ENCODE measurements around the gene MED13L. TPM values are rescaled to one million over a fixed set of nuclear protein-coding genes. Genes with fewer than 3 reads are reported as not detected.

The MED13L gene
- total and polyA plus RNA-seq, 2 of the 8 experiments (the other 6 are each of a cell fraction or from before 2014, with no cell fraction given): 15.9 to 51.7 TPM

DNA sequence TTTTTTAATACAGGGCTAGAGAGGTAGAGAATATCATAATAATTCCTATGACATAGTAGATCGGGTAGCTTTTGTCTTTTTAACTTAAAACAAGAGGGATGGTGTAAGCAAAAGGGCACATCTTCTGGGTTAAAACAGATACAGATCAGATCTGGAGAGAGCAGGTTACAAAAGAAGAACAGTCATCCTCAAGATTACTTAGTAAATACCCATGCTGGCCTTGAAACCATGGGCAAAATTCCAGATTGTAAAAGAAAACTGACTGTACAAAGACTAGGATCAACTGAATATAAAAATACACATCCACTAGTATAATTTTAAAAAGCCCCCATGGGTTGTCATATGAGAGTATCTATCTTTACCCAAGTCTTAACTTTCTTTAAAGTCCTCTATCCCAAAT lies 76.7 kb downstream of the MED13L start:
- peaks cover 0 to 91% of the 10 kb centered on the region in 2 experiments; a peak in 2 of 4 replicates for H3K79me2 ChIP-seq (ENCODE audit: control insufficient read depth in 1 of 2, insufficient read depth in 2 of 2, low read length in 2 of 2)
- no peak for FAIRE-seq
- TF ChIP-seq EZH2 (IDR thresholded peaks at IDR 0.05; ENCODE audit: low read depth, low read length, severe bottlenecking): no peak
- no peak for TF ChIP-seq CBX8 (IDR thresholded peaks at IDR 0.05; ENCODE audit: borderline replicate concordance, low read depth, low read length)
- TF ChIP-seq PHF8 (conservative IDR thresholded peaks at IDR 0.05; ENCODE audit: low read depth, low read length): no peak
- TF ChIP-seq RAD21 (IDR thresholded peaks at IDR 0.05 in 1 of 2, conservative IDR thresholded peaks at IDR 0.05 in 1 of 2; ENCODE audit: low read depth in 2 of 2, low read length in 2 of 2): no peak
- TF ChIP-seq SUZ12 (IDR thresholded peaks at IDR 0.05; ENCODE audit: low read length): no peak
- TF ChIP-seq RBBP5 (IDR thresholded peaks at IDR 0.05; ENCODE audit: borderline replicate concordance, low read depth, low read length): no peak
- no peak for TF ChIP-seq TBP (IDR thresholded peaks at IDR 0.05; ENCODE audit: low read depth, low read length)
- TF ChIP-seq JUN (IDR thresholded peaks at IDR 0.05; ENCODE audit: low read depth, low read length): no peak

More for the DNA sequence above, 76.7 kb downstream of the MED13L start:
- no peaks in the 10 kb centered on the region for H3K9me3 ChIP-seq (ENCODE audit: insufficient read depth in 2 of 2, low read depth in 1 of 2, low read length in 1 of 2)
- no peak overlapping the region for H3K56ac ChIP-seq (replicated peaks; ENCODE audit: insufficient read length, low read depth, low read length)
- ChIA-PET POLR2A (ENCODE audit: partially characterized antibody) (no interaction called here), CTCF (ENCODE audit: partially characterized antibody) (interaction anchor here (0.8 kb wide), 1 partner anchor 36 kb away, joined by 3 read pairs; no protein-coding TSS in a partner anchor)
- no peak overlapping the region for H3K27ac ChIP-seq (ENCODE audit: low read depth, low read length)
- H4K91ac ChIP-seq (replicated peaks; ENCODE audit: insufficient read length, low read length): no peak overlapping the region
- H4K8ac ChIP-seq (ENCODE audit: extremely low read depth, insufficient read depth, low read length): no peak overlapping the region
- H3K4me1 ChIP-seq (replicated peaks in 1 of 4; ENCODE audit: control insufficient read depth in 3 of 4, insufficient read depth in 4 of 4, low read length in 3 of 4): no peaks in the 10 kb centered on the region; a peak in 2 of 7 replicates
- no peak overlapping the region for H2AFZ ChIP-seq (ENCODE audit: low read length)
- no peak overlapping the region for H2BK5ac ChIP-seq (ENCODE audit: low read depth, low read length)
- H2AK5ac ChIP-seq (ENCODE audit: low read depth, low read length): no peak overlapping the region
- WGBS, 2 experiments (ENCODE audit: extremely low coverage in 1 of 2, insufficient coverage in 1 of 2, insufficient read length in 1 of 2, insufficient replicate concordance in 2 of 2, low coverage in 1 of 2, low lambda C conversion rate in 2 of 2, missing lambda C conversion rate in 1 of 2): 95% methylated on average over 1 of the region's 1 CpG; no CpG with 5 or more reads in 1 of the 2 experiments
- no peak overlapping the region for H2BK12ac ChIP-seq (ENCODE audit: low read depth, low read length)
- no peaks in the 10 kb centered on the region for H3K27me3 ChIP-seq (replicated peaks in 1 of 4; ENCODE audit: control insufficient read depth in 3 of 4, extremely low read depth in 1 of 4, insufficient read depth in 3 of 4, low read length in 3 of 4)
- H3K4me2 ChIP-seq (ENCODE audit: insufficient read depth in 1 of 2, low read depth in 2 of 2, low read length in 2 of 2): no peak overlapping the region
- no peaks in the 10 kb centered on the region for H3K36me3 ChIP-seq (ENCODE audit: control insufficient read depth in 2 of 4, insufficient read depth in 4 of 4, low read length in 3 of 4)
- H3K4ac ChIP-seq (replicated peaks; ENCODE audit: insufficient read length, low read depth, low read length): no peak overlapping the region
- no peak overlapping the region for H2BK120ac ChIP-seq (replicated peaks; ENCODE audit: low read depth, low read length)
- H2BK20ac ChIP-seq (ENCODE audit: low read length): no peak overlapping the region
- peaks cover 4 to 9% of the 10 kb centered on the region in 2 experiments for H4K20me1 ChIP-seq (replicated peaks in 1 of 2; ENCODE audit: control insufficient read depth in 1 of 2, insufficient read depth in 2 of 2, low read length in 2 of 2)
- no peak overlapping the region for H2BK15ac ChIP-seq (ENCODE audit: low read length)
- H3K23me2 ChIP-seq (ENCODE audit: low read depth, low read length): no peaks in the 10 kb centered on the region
- no peak overlapping the region for H3K14ac ChIP-seq (ENCODE audit: insufficient read length)
- no peak for DNase-seq (ENCODE audit: low read depth in 1 of 2, low spot score in 2 of 2)
- H3K18ac ChIP-seq (ENCODE audit: extremely low read depth, low read length): no peak overlapping the region
- H3K9ac ChIP-seq (replicated peaks in 1 of 4; ENCODE audit: extremely low read depth in 1 of 4, low read depth in 3 of 4, low read length in 3 of 4): no peak overlapping the region
- no peak overlapping the region for H3K4me3 ChIP-seq (ENCODE audit: extremely low read depth in 1 of 4, insufficient read depth in 2 of 4, low read depth in 3 of 4, low read length in 4 of 4)
- H4K5ac ChIP-seq (ENCODE audit: insufficient read length, low read depth, low read length): no peak overlapping the region
- H3K23ac ChIP-seq (ENCODE audit: insufficient read length): no peak overlapping the region
- no peaks in the 10 kb centered on the region; the same call in 1 of the 2 replicates for H3K79me1 ChIP-seq (ENCODE audit: low read depth, low read length)
